Cardiac muscle cell (in vitro differentiated cells and primary cell): ENCODE measurements around the gene PTPRN. TPM values are rescaled to one million over a fixed set of nuclear protein-coding genes. Genes with fewer than 3 reads are reported as not detected.

Experiments
- DNase-seq, 2 donors: peaks; one replicate each; pipeline versions ENCODE4 v3.0.0 to v3.0.0-alpha.2; 2010 to 2017; ENCODE audit warnings: low read depth in 1 of 2, low spot score in 1 of 2
- H3K27ac ChIP-seq: fragments of 200-600 bp; sonication (generic); 2 replicates; pipeline ENCODE4 v1.5.1; 2016
- H3K27me3 ChIP-seq: fragments of 200-600 bp; sonication (generic); 2 replicates; pipeline ENCODE4 v1.6.0; 2016; ENCODE audit warnings: control low read depth
- H3K36me3 ChIP-seq: fragments of 200-600 bp; sonication (generic); 2 replicates; pipeline ENCODE4 v1.5.1; 2016; ENCODE audit warnings: control low read depth
- H3K4me1 ChIP-seq: fragments of 200-600 bp; sonication (generic); 2 replicates; pipeline ENCODE4 v1.8.1; 2017; ENCODE audit warnings: low read depth, mild to moderate bottlenecking, mixed run types
- H3K4me3 ChIP-seq: fragments of 200-600 bp; sonication (generic); 2 replicates; pipeline ENCODE4 v1.5.1; 2016; ENCODE audit warnings: mild to moderate bottlenecking
- H3K9me3 ChIP-seq: fragments of 200-600 bp; sonication (generic); 2 replicates; pipeline ENCODE4 v1.5.1; 2017; ENCODE audit warnings: low read depth, mild to moderate bottlenecking, control low read depth
- CTCF ChIP-seq: IDR thresholded peaks from 2 replicates; pipeline ENCODE4 v1.5.1; 2012; ENCODE audit warnings: low read depth, mild to moderate bottlenecking, low read length
- polyA plus RNA-seq: library from polyadenylated mRNA; unstranded; fragments of >200 nt; fragmentation: Nextera tagmentation; extraction: Ambion mirVana; gene quantifications from 2 replicates; pipeline ENCODE4 v1.2.1, GENCODE V29; 2016
- total RNA-seq: library from RNA; depleted of rRNA; stranded (reverse); fragments of >200 nt; gene quantifications from 2 replicates; pipeline ENCODE4 v1.2.3, GENCODE V29; 2016

Gene PTPRN
- total and polyA plus RNA-seq, 2 experiments from 2014 or later = 0.36 to 1.4 TPM

GRCh38 chr2:219252570-219252899, 56.7 kb downstream of the PTPRN start:
- no peak for TF ChIP-seq CTCF
- Histone ChIP-seq H3K27ac (no peak overlapping the region), H3K4me3 (no peak overlapping the region), H3K27me3 (peaks cover 64% of the 10 kb centered on the region), H3K9me3 (no peaks in the 10 kb centered on the region), H3K36me3 (no peaks in the 10 kb centered on the region), H3K4me1 (peaks cover 12% of the 10 kb centered on the region)
- no peak for DNase-seq

GRCh38 chr2:219252084-219252483, 57.1 kb downstream of the PTPRN start:
- Histone ChIP-seq H3K4me1 (peaks cover 12% of the 10 kb centered on the region), H3K27me3 (peaks cover 59% of the 10 kb centered on the region), H3K9me3 (no peaks in the 10 kb centered on the region), H3K4me3 (no peak overlapping the region), H3K27ac (no peak overlapping the region), H3K36me3 (no peaks in the 10 kb centered on the region)
- no peak for TF ChIP-seq CTCF
- DNase-seq = no peak

GRCh38 chr2:219251656-219252055, 57.5 kb downstream of the PTPRN start:
- Histone ChIP-seq H3K36me3 (no peaks in the 10 kb centered on the region), H3K9me3 (no peaks in the 10 kb centered on the region), H3K27ac (no peak overlapping the region), H3K4me3 (no peak overlapping the region), H3K27me3 (peaks cover 55% of the 10 kb centered on the region), H3K4me1 (peaks cover 12% of the 10 kb centered on the region)
- no peak for DNase-seq
- TF ChIP-seq CTCF = no peak

DNA sequence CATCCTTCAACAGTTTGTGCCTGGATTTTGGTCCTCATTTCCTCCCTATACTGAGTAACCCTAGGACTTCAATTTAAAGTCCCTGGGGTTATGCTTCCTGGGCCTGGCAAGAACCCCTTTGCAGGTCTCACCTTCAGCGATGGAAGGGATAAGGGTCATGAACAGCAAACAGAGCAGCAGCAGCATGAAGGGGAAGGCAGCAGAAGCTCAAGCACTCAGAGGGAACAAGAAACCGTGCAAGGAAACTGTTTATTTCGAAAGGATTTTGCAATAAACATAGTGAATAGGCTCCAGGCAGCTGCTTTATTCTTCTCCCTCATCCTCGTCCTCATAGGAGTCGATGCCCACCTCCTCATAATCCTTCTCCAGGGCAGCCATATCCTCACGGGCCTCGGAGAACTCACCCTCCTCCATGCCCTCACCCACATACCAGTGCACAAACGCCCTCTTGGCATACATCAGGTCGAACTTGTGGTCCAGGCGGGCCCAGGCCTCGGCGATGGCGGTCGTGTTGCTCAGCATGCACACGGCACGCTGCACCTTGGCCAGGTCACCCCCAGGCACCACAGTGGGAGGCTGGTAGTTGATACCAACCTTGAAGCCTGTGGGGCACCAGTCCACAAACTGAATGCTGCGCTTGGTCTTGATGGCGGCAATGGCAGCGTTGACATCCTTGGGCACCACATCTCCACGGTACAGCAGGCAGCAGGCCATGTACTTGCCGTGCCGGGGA, 59.0 kb downstream of the PTPRN start:
- Histone ChIP-seq H3K4me3 (no peak overlapping the region), H3K27me3 (peaks cover 41% of the 10 kb centered on the region), H3K36me3 (no peaks in the 10 kb centered on the region), H3K9me3 (no peaks in the 10 kb centered on the region), H3K27ac (no peak overlapping the region), H3K4me1 (peaks cover 18% of the 10 kb centered on the region)
- TF ChIP-seq CTCF = no peak
- DNase-seq = no peak

DNA sequence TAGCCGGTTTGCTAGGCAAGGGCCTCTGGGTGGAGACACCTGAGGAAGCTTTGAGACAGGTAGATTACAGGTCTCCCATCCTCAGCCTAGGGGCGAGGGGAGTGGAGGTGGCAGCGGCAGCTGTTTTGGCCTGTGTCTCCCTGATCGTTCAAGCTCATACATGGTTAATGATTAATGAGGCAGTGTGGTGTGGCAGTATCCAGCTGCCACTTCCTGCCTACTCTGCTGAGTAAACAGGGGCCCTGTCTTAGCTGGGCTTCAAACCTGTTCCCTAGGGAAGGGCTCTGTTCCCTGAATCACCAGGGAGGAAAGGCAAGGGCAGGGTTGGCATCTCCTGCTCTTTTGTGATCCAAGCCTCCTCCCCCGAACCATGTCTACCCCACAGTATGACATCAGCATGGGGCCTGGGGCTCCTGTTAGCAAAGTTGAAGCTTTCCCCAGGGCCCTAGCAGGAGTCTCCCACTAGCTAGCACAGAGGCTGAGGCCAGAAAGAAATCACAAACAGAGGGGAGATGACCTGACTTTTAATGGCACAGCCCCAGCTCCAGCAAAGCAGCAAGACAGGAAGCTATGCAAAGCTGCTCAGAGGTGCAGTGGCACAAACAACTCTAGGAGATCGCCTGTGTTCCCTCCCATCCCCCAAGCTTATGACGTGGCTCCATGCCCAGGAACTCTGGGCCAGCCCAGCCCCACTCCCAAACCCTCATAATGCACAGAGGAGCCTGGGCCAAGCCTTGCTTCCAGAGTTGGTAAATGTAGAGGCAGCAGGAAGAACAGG, 59.8 kb downstream of the PTPRN start:
- DNase-seq = peak in 1 of 2 donors; percentile 95
- peaks cover 32% of the 10 kb centered on the region for H3K27me3 ChIP-seq
- H3K9me3 ChIP-seq = no peaks in the 10 kb centered on the region
- no peak for TF ChIP-seq CTCF
- H3K4me1 ChIP-seq = peaks cover 17% of the 10 kb centered on the region
- H3K36me3 ChIP-seq = no peaks in the 10 kb centered on the region
- H3K27ac ChIP-seq = no peak overlapping the region
- no peak overlapping the region for H3K4me3 ChIP-seq
